Measurements from ENCODE around the gene RFX3. TPM values are rescaled to one million over a fixed set of nuclear protein-coding genes. Genes with fewer than 3 reads are reported as not detected.

Gene RFX3
- total RNA-seq, 2 donors from 2014 or later = 10.9 to 15.5 TPM

GRCh38 chr9:3299872-3300271 is 225.9 kb downstream of the RFX3 start:
- H3K4me3 ChIP-seq = no peak overlapping the region
- DNase-seq (ENCODE audit: low spot score) = no peak
- no peaks in the 10 kb centered on the region for H3K4me1 ChIP-seq (replicated peaks)
- no peaks in the 10 kb centered on the region for H3K27me3 ChIP-seq (replicated peaks; ENCODE audit: insufficient read depth)
- TF ChIP-seq POLR2A (IDR thresholded peaks at IDR 0.05) (no peak), CTCF (IDR thresholded peaks at IDR 0.05) (no peak), POLR2AphosphoS5 (IDR thresholded peaks at IDR 0.05) (no peak)
- 73% methylated on average over 2 of the region's 2 CpGs for WGBS
- H3K36me3 ChIP-seq = no peaks in the 10 kb centered on the region
- no peak overlapping the region for H3K27ac ChIP-seq
- intact Hi-C loops (cut with DNase I) = no loop called here
- H3K9me3 ChIP-seq = no peaks in the 10 kb centered on the region

GRCh38 chr9:3296536-3296935 is 229.3 kb downstream of the RFX3 start:
- H3K27me3 ChIP-seq (replicated peaks; ENCODE audit: insufficient read depth) = no peaks in the 10 kb centered on the region
- no peaks in the 10 kb centered on the region for H3K4me1 ChIP-seq (replicated peaks)
- intact Hi-C loops (cut with DNase I) = no loop called here
- DNase-seq (ENCODE audit: low spot score) = no peak
- H3K9me3 ChIP-seq = no peaks in the 10 kb centered on the region
- H3K27ac ChIP-seq = no peak overlapping the region
- H3K4me3 ChIP-seq = no peak overlapping the region
- no peaks in the 10 kb centered on the region for H3K36me3 ChIP-seq
- WGBS = 67% methylated on average over 4 of the region's 4 CpGs
- TF ChIP-seq CTCF (IDR thresholded peaks at IDR 0.05) (no peak), POLR2AphosphoS5 (IDR thresholded peaks at IDR 0.05) (no peak), POLR2A (IDR thresholded peaks at IDR 0.05) (no peak)

GRCh38 chr9:3292311-3292710 is 233.5 kb downstream of the RFX3 start:
- TF ChIP-seq POLR2A (IDR thresholded peaks at IDR 0.05) = no peak
- TF ChIP-seq CTCF (IDR thresholded peaks at IDR 0.05) = no peak
- Histone ChIP-seq H3K4me3 (no peak overlapping the region), H3K27ac (no peak overlapping the region), H3K27me3 (replicated peaks; ENCODE audit: insufficient read depth) (no peaks in the 10 kb centered on the region), H3K36me3 (no peaks in the 10 kb centered on the region), H3K4me1 (replicated peaks) (no peaks in the 10 kb centered on the region), H3K9me3 (no peaks in the 10 kb centered on the region)
- no peak for DNase-seq (ENCODE audit: low spot score)
- intact Hi-C loops (cut with DNase I) = no loop called here

GRCh38 chr9:3290231-3290840 is 235.5 kb downstream of the RFX3 start:
- intact Hi-C loops (cut with DNase I) = no loop called here

More at GRCh38 chr9:3290231-3290840, 235.5 kb downstream of the RFX3 start:
- H3K27me3 ChIP-seq (replicated peaks; ENCODE audit: insufficient read depth) = no peaks in the 10 kb centered on the region
- no peak overlapping the region for H3K4me3 ChIP-seq
- H3K4me1 ChIP-seq (replicated peaks) = no peaks in the 10 kb centered on the region
- H3K9me3 ChIP-seq = no peaks in the 10 kb centered on the region
- no peaks in the 10 kb centered on the region for H3K36me3 ChIP-seq
- DNase-seq (ENCODE audit: low spot score) = no peak
- TF ChIP-seq CTCF (IDR thresholded peaks at IDR 0.05) = no peak
- no peak overlapping the region for H3K27ac ChIP-seq
- 66% methylated on average over 5 of the region's 5 CpGs for WGBS
